Hippocampal formation (tissue), 2 donors: ENCODE results near the gene TEKTIP1.

ENCODE experiments used
- DNase-seq, 2 donors: peaks; one replicate each; lab custom pipeline; 2025; lab: John Stamatoyannopoulos, UW

TEKTIP1 gene

GRCh38 chr19:3585301-3586126 is 46.5 kb downstream of the TEKTIP1 start, which contains the start of gene GIPC3:
Gene GIPC3 (plus strand): TSS chr19:3585478. CDS start chr19:3585598, 120 bp downstream.
- DNase-seq = no peak

GRCh38 chr19:3586127-3586626 is 47.2 kb downstream of the TEKTIP1 start:
- DNase-seq = no peak

DNA sequence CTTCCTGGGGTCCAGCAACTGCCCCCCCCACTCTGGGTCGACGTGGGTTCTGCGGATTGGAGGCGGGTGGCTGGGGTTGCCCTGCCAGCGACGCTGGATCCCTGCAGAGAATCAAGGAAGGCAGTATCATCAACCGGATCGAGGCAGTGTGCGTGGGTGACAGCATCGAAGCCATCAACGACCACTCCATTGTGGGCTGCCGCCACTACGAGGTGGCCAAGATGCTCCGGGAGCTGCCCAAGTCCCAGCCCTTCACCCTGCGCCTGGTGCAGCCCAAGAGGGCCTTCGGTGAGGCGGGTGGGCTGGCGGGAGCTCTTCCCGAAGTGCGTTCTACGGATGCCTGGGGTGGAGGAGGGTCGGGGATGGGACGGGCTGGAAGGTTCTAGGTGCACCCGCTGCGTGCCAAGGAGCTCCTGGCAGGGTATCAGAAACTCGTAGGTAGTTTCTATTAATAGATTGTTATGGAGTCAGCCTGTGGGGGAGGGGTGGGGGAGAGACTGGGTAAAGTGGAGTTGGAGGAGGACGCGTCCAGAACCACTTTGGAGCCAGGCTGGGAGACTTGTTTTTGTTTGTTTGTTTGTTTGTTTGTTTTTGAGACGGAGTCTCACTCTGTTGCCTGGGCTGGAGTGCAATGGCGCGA is 47.9 kb downstream of the TEKTIP1 start:
- DNase-seq = no peak

GRCh38 chr19:3589439-3589838 is 50.5 kb downstream of the TEKTIP1 start:
- no peak for DNase-seq

DNA sequence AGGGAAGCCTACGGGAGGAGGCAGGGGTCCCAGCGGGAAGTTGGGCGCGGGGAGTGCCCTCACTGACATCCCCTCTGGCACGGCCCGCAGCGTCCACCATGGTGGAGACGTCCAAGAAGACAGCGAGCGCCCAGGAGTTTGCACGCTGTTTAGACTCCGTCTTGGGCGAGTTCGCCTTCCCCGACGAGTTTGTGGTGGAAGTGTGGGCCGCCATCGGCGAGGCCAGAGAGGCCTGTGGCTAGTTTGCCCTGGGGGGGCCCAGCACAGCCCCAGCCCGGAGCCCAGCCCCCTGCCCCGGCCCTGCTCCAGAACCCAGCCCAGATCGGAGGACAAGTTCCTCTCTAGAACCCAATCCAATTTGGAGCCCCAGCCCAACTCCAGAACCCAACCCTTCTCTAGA is 51.0 kb downstream of the TEKTIP1 start:
- DNase-seq = no peak

GRCh38 chr19:3590991-3591659 is 52.2 kb downstream of the TEKTIP1 start:
- DNase-seq = no peak

- DNase-seq = no peak
Measured at GRCh38 chr19:3591876-3592613, 53.1 kb downstream of the TEKTIP1 start.

DNA sequence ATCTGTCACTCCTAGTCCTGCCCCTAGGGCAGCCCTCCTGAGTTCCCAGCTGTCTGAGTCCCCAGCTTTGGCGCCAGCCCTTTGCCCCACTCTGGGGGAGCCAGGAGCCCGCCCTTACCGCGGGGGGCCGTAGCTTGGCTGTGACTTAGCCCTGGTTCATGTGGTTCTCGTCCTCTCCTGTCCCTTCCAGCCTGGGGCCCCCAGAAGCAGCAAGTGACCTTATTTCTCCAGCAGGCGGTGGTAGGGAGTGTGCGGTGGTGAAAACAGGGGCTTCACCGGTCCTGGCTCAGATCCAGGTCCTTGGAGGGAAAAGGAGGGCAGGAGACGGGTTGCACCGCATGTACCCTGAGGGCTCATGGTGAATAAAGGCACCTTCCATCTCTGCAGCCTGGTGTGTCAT is 54.2 kb downstream of the TEKTIP1 start:
- DNase-seq = no peak
